ENCODE measurements around the gene GNG3.

DNA sequence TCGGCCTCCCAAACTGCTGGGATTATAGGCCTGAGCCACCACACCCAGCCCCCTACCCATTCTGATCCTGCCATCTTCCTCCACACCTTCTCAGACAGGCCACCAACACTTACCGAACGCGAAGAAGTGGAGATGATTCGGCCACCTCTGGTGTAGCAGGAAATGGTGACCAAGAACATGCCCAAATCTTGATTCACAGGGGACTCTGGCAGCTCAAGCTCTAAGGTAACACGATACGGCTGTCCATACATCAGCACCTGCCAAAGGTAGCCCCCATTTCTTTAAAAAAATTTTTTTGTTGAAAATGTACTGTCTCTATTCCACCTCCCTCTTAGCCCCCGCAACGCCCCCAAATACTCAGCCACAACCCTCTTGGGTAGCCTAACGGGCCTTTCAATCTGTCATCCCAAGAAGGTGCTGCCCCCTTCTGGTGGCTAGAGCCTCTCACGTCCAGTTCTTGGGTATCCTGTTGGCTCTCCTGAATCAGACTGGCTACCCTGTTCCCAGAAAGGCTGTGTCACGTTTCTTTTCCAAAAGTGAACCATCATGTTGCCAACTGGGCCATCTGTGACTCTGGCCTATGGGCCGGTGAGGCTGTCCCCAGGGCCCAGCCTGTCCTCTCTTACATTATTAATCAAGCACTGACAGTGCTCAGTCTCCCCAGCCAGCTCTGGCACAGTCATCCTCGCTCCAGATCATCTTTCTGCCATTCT is 12.9 kb upstream of the GNG3 start:
- TF ChIP-seq CTCF (IDR thresholded peaks at IDR 0.05), result peak; percentile 66 to 83 (median 77)
- no peak for TF ChIP-seq POLR2A (IDR thresholded peaks at IDR 0.05)

Measured in uterus (tissue), 2 donors.